ENCODE results near the gene KYNU.
"Not testable (repeated sequence)": the region's sequence is repeated elsewhere in the genome, so short reads cannot be mapped to it uniquely, and the experiment has no call there.

KYNU gene

DNA sequence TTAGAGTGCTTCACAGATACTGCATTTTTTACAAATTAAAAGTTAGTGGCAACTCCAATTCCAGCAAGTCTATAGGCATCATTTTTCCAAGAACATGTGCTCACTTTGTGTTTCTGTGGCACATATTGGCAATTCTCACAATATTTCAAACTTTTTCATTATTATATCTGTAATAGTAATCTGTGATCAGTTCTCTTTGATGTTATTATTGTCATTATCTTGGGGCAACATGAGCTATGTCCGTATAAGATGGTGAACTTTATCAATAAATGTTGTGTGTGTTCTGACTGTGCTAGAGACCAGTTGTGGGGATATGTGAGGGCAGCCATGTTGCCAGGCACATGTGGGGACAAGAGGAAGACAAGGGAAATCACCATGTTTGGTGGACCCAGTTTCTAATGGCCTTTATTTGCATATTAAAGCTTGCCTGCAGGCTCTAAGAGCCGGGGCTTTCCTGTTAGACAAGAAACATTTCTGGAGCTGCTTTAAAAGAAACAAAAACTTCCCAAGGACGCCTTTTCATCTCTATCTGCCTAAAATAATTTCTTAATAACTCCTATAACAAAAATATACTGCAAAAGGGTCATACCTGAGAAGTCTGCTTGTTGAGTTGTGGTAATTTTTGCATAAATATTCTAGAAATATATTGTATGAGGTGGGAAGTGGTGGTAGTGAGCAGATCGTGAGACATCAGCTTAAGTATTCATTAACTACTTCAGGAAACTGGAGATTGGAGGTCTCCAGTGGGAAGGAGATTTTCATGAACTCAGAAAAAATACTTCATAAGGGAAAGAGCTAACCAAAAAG, 37.2 kb downstream of the KYNU start:
- DNase-seq (ENCODE audit: low read depth in 4 of 4, low spot score in 1 of 4), result no peak

DNA sequence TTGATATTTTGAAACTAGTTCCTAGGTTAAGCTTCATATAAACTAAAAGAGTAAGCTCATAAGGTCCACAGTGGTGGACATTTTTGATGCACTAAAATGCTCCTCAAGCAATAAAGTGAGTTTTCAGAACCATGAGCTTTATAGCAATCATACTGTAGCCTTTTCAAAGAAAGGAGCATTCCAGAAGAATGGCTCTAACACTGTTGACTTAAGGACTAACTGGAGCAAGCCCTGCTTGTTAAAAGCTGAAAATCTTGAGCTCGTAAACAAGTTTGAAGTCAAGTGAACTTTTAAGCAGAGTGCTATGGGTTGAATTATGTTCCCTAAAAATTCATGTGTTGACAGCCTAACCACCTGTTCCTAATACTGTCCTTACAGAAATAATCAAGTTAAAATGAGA, 38.0 kb downstream of the KYNU start:
- no peak for DNase-seq (ENCODE audit: low read depth in 4 of 4, low spot score in 1 of 4)

- DNase-seq (ENCODE audit: low read depth in 4 of 4, low spot score in 1 of 4), result no peak
Measured at GRCh38 chr2:142918624-142919023, 41.2 kb downstream of the KYNU start.

DNA sequence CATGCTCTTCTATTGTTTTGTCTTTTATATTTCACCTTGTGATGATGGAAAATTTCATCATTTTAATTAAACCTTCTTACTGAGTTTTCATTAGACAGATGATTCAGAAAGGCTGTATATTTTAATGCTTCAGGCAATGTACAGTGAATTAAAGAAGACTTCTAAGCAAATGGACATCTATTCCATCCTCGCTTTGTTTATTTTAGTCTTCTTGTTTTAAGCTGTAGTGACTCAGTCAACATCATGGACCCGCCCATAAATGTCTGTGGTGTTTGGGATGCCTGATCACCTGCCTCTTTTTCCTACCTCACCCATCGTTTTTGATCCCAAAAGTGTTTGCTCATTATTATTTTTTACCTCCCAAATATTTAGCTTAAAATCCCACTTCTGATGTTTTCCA, 43.1 kb downstream of the KYNU start:
- no peak for DNase-seq (ENCODE audit: low read depth in 4 of 4, low spot score in 1 of 4)

DNA sequence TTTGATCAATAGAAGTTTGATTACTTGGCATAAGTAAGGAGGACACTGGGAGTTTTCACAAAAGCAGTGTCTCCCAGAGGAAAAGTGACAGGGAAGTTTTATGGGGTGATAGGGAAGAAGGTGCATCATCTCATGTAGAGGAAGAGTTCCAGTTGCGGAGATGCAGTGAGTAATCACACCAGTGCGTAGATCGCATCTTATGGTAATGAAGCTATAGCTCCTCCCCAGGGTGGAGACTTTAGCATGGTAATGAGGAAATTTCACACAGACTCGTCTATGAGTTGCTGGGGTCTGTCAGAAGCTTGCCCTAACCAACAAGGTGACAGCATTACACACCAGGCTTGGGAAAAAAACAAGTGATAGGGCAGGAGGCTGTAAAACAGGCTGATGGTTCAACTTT, 49.0 kb downstream of the KYNU start:
- no peak for DNase-seq (ENCODE audit: low read depth in 4 of 4, low spot score in 1 of 4)

- no peak for DNase-seq (ENCODE audit: low read depth in 4 of 4, low spot score in 1 of 4)
Measured at GRCh38 chr2:142930835-142931398, 53.5 kb downstream of the KYNU start.

DNA sequence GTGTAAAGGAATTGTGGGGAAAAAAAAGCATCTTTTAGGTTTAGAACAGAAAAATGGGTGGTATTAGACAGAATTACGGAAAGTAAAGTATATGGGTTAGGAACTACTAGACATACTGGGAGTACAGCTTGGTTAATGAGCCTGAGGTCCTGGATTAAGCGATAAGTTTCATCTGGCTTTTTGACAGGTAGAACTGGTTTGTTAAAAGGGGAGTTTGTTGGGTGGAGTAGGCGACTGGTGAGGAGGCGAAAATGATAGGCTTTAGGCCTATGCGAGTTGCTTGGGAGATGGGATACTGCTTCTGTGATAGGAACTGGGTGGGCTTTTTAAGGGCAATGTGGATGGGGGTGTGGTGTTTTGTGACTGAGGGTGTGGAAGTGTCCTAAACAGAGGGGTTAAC, 56.5 kb downstream of the KYNU start:
- DNase-seq (ENCODE audit: low read depth in 4 of 4, low spot score in 1 of 4), result no peak

- no peak for DNase-seq (ENCODE audit: low read depth in 4 of 4, low spot score in 1 of 4)
Measured at GRCh38 chr2:142935563-142936089, 58.2 kb downstream of the KYNU start.

DNA sequence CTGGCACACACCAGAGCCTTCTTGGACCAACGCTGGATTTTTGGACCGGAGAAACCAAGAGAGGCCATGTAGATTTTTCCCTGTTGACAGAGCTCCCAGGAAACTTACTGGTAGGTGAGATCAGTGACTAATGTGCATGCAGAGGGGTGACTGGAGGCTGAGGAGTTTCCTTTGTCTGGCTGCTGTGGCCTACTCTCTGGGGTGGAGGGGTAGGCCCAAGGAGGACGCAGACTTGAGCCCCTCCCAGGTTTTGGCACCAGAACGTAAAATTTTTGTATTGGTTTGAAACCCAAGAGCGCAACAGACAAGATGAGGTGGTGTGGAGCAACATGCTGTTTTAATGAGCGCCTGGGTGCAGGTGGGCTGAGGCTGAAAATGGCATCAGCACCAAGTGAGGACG, 59.2 kb downstream of the KYNU start:
- DNase-seq (ENCODE audit: low read depth in 4 of 4, low spot score in 1 of 4), result no peak

- DNase-seq (ENCODE audit: low read depth in 4 of 4, low spot score in 1 of 4), result no peak
Measured at GRCh38 chr2:142937347-142937746, 59.9 kb downstream of the KYNU start.

DNA sequence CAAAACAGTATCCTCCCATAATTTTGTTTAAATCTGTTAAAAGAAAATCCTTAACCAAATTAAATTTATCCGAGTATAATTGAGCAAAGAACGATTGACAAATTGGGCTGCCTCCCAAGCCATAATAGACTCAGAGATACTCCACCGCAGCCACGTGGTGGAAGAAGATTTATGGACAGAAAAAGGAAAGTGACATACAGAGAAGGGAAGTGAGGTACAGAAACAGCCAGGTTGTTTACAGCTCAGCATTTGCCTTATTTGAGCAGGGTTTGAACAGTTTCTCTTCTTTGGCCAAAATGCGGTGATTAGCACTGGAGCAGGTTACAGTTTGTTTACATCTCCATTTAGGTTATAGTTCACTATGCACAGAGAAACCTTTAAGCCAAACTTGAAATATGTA, 60.8 kb downstream of the KYNU start:
- DNase-seq (ENCODE audit: low read depth in 4 of 4, low spot score in 1 of 4), result no peak

DNA sequence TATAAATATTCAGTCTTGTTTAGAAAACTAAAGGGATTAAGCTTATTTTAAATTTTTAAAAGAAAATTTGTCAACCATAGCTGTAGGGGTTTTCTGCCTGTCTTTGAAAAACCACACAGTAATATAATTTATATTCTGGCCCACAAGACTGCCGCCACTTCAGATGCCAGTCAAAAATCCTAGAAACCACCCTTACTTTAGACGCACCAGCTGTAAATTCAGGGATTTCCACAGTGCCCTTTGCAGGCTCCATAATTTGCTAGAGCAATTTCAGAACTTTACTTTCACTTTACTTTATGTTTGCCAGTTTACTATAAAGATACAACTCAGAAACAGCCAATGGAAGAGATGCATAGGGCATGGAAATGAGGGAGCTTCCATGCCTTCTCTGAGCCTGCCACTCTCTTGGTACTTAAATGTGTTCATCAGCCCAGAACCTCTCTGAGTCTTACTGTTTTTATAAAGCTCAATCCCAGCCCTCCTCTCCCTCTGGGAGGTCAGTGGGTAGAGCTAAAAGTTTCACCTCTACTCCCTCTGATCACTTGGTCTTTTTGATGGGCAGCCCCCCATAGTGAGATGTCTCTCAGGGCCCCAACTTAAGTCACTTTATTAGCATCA, 63.3 kb downstream of the KYNU start:
- DNase-seq (ENCODE audit: low read depth in 4 of 4, low spot score in 1 of 4), result no peak

GRCh38 chr2:142942690-142943089, 65.2 kb downstream of the KYNU start:
- no peak for DNase-seq (ENCODE audit: low read depth in 4 of 4, low spot score in 1 of 4)

- DNase-seq (ENCODE audit: low read depth in 4 of 4, low spot score in 1 of 4), result no peak
Measured at GRCh38 chr2:142944264-142944663, 66.8 kb downstream of the KYNU start.

DNA sequence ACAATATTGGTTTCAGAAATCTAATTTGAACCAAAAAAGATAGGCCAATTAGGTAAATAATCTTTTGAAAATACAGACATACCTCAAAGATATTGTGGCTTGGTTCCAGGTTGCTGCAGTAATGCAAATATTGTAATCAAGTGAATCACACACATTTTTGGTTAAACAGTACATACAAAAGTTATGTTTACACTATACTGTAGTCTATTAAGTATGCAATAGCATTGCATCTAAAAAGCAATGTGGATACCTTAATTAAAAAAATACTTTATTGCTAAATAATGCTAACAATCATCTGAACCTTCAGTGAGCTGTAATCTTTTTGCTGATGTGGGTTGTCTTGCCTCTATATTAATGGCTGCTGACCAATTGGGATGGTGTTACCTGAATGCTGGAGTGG, 67.3 kb downstream of the KYNU start:
- DNase-seq (ENCODE audit: low read depth in 4 of 4, low spot score in 1 of 4), result no peak

GRCh38 chr2:142946941-142947340, 69.5 kb downstream of the KYNU start:
- no peak for DNase-seq (ENCODE audit: low read depth in 4 of 4, low spot score in 1 of 4)

- not testable (repeated sequence) for DNase-seq (ENCODE audit: low read depth in 4 of 4, low spot score in 1 of 4)
Measured at GRCh38 chr2:142948723-142949122, 71.3 kb downstream of the KYNU start.

- not testable (repeated sequence) for DNase-seq (ENCODE audit: low read depth in 4 of 4, low spot score in 1 of 4)
Measured at GRCh38 chr2:142950323-142950722, 72.9 kb downstream of the KYNU start.

- DNase-seq (ENCODE audit: low read depth in 4 of 4, low spot score in 1 of 4), result no peak
Measured at GRCh38 chr2:142951190-142952007, 73.9 kb downstream of the KYNU start.

GRCh38 chr2:142952018-142952417, 74.6 kb downstream of the KYNU start:
- no peak for DNase-seq (ENCODE audit: low read depth in 4 of 4, low spot score in 1 of 4)

- DNase-seq (ENCODE audit: low read depth in 4 of 4, low spot score in 1 of 4), result no peak
Measured at GRCh38 chr2:142952793-142953494, 75.5 kb downstream of the KYNU start.
